ENCODE results near the gene PRR3. TPM values are rescaled to one million over a fixed set of nuclear protein-coding genes. Genes with fewer than 3 reads are reported as not detected.
A peak's percentile ranks its signal among the peaks of the same experiment; 100 is the strongest.

The PRR3 gene
- total RNA-seq, 1 experiment from 2014 or later: 13.1 TPM

DNA sequence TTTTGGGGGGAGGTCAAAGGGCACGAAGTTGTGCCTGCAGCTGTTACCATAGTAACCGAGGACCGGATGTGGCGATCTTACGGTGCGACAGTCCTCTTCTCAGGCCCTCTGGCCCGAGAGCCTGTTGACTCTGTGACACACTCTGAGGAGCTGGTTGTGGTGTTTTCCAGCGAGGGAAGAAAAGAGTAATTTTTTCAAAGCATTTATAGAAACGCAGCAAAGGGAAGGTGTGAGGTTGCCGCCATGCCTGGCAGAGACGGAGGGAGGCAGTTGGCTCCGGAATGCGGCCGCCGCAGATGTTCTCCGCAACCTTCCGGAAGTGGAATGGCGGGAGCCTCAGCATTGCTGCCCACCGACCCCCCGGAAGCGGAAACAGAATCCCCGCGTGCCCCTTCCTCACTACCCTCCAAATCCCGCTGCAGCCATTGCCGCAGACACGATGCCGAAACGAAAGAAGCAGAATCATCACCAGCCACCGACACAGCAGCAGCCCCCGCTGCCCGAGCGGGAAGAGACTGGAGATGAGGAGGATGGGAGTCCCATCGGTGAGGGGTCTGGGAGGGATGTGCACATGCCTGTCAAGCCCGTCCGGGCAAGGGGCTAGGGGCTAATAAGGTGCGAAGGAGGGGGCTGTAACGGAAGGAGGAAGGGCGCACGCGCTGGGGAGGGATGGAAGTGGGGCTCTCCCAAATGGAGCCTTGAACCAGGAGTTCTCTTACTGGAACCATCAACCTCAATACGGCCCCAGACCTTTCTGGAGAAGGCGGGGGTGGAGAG, at the start of gene PRR3 (continued):
- TF ChIP-seq, protein P1, sequence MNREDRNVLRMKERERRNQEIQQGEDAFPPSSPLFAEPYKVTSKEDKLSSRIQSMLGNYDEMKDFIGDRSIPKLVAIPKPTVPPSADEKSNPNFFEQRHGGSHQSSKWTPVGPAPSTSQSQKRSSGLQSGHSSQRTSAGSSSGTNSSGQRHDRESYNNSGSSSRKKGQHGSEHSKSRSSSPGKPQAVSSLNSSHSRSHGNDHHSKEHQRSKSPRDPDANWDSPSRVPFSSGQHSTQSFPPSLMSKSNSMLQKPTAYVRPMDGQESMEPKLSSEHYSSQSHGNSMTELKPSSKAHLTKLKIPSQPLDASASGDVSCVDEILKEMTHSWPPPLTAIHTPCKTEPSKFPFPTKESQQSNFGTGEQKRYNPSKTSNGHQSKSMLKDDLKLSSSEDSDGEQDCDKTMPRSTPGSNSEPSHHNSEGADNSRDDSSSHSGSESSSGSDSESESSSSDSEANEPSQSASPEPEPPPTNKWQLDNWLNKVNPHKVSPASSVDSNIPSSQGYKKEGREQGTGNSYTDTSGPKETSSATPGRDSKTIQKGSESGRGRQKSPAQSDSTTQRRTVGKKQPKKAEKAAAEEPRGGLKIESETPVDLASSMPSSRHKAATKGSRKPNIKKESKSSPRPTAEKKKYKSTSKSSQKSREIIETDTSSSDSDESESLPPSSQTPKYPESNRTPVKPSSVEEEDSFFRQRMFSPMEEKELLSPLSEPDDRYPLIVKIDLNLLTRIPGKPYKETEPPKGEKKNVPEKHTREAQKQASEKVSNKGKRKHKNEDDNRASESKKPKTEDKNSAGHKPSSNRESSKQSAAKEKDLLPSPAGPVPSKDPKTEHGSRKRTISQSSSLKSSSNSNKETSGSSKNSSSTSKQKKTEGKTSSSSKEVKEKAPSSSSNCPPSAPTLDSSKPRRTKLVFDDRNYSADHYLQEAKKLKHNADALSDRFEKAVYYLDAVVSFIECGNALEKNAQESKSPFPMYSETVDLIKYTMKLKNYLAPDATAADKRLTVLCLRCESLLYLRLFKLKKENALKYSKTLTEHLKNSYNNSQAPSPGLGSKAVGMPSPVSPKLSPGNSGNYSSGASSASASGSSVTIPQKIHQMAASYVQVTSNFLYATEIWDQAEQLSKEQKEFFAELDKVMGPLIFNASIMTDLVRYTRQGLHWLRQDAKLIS (CRISPR knock-in tag; IDR thresholded peaks at IDR 0.05; ENCODE audit: borderline replicate concordance): peak; percentile 47; the same call in 1 of the 2 replicates
- peak; percentile 89; the same call in 1 of the 2 replicates for TF ChIP-seq SMAD4 (CRISPR knock-in tag; IDR thresholded peaks at IDR 0.05)
- TF ChIP-seq NFE2L1 (CRISPR knock-in tag; IDR thresholded peaks at IDR 0.05): peak; percentile 96
- no peak for TF ChIP-seq OVOL2 (CRISPR knock-in tag; IDR thresholded peaks at IDR 0.05; ENCODE audit: borderline replicate concordance)
- TF ChIP-seq ZNF263 (CRISPR knock-in tag; IDR thresholded peaks at IDR 0.05; ENCODE audit: low read depth): no peak
- TF ChIP-seq, protein P2, sequence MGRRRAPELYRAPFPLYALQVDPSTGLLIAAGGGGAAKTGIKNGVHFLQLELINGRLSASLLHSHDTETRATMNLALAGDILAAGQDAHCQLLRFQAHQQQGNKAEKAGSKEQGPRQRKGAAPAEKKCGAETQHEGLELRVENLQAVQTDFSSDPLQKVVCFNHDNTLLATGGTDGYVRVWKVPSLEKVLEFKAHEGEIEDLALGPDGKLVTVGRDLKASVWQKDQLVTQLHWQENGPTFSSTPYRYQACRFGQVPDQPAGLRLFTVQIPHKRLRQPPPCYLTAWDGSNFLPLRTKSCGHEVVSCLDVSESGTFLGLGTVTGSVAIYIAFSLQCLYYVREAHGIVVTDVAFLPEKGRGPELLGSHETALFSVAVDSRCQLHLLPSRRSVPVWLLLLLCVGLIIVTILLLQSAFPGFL (CRISPR knock-in tag; IDR thresholded peaks at IDR 0.05; ENCODE audit: borderline replicate concordance): no peak
- TF ChIP-seq EMX1 (CRISPR knock-in tag; IDR thresholded peaks at IDR 0.05): no peak
- TF ChIP-seq, protein P3, sequence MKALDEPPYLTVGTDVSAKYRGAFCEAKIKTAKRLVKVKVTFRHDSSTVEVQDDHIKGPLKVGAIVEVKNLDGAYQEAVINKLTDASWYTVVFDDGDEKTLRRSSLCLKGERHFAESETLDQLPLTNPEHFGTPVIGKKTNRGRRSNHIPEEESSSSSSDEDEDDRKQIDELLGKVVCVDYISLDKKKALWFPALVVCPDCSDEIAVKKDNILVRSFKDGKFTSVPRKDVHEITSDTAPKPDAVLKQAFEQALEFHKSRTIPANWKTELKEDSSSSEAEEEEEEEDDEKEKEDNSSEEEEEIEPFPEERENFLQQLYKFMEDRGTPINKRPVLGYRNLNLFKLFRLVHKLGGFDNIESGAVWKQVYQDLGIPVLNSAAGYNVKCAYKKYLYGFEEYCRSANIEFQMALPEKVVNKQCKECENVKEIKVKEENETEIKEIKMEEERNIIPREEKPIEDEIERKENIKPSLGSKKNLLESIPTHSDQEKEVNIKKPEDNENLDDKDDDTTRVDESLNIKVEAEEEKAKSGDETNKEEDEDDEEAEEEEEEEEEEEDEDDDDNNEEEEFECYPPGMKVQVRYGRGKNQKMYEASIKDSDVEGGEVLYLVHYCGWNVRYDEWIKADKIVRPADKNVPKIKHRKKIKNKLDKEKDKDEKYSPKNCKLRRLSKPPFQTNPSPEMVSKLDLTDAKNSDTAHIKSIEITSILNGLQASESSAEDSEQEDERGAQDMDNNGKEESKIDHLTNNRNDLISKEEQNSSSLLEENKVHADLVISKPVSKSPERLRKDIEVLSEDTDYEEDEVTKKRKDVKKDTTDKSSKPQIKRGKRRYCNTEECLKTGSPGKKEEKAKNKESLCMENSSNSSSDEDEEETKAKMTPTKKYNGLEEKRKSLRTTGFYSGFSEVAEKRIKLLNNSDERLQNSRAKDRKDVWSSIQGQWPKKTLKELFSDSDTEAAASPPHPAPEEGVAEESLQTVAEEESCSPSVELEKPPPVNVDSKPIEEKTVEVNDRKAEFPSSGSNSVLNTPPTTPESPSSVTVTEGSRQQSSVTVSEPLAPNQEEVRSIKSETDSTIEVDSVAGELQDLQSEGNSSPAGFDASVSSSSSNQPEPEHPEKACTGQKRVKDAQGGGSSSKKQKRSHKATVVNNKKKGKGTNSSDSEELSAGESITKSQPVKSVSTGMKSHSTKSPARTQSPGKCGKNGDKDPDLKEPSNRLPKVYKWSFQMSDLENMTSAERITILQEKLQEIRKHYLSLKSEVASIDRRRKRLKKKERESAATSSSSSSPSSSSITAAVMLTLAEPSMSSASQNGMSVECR (CRISPR knock-in tag; IDR thresholded peaks at IDR 0.05; ENCODE audit: borderline replicate concordance): peak; percentile 94; the same call in 1 of the 2 replicates
- TF ChIP-seq, protein P4, sequence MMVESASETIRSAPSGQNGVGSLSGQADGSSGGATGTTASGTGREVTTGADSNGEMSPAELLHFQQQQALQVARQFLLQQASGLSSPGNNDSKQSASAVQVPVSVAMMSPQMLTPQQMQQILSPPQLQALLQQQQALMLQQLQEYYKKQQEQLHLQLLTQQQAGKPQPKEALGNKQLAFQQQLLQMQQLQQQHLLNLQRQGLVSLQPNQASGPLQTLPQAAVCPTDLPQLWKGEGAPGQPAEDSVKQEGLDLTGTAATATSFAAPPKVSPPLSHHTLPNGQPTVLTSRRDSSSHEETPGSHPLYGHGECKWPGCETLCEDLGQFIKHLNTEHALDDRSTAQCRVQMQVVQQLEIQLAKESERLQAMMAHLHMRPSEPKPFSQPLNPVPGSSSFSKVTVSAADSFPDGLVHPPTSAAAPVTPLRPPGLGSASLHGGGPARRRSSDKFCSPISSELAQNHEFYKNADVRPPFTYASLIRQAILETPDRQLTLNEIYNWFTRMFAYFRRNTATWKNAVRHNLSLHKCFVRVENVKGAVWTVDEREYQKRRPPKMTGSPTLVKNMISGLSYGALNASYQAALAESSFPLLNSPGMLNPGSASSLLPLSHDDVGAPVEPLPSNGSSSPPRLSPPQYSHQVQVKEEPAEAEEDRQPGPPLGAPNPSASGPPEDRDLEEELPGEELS (CRISPR knock-in tag; IDR thresholded peaks at IDR 0.05): peak; percentile 95
- peak; percentile 90 for TF ChIP-seq GABPB1 (CRISPR knock-in tag; IDR thresholded peaks at IDR 0.05)
- peak; percentile 76; the same call in 1 of the 2 replicates for TF ChIP-seq CREB1 (CRISPR knock-in tag; IDR thresholded peaks at IDR 0.05)
- peak; percentile 96 for TF ChIP-seq ETV6 (CRISPR knock-in tag; IDR thresholded peaks at IDR 0.05)
- TF ChIP-seq, protein P5, sequence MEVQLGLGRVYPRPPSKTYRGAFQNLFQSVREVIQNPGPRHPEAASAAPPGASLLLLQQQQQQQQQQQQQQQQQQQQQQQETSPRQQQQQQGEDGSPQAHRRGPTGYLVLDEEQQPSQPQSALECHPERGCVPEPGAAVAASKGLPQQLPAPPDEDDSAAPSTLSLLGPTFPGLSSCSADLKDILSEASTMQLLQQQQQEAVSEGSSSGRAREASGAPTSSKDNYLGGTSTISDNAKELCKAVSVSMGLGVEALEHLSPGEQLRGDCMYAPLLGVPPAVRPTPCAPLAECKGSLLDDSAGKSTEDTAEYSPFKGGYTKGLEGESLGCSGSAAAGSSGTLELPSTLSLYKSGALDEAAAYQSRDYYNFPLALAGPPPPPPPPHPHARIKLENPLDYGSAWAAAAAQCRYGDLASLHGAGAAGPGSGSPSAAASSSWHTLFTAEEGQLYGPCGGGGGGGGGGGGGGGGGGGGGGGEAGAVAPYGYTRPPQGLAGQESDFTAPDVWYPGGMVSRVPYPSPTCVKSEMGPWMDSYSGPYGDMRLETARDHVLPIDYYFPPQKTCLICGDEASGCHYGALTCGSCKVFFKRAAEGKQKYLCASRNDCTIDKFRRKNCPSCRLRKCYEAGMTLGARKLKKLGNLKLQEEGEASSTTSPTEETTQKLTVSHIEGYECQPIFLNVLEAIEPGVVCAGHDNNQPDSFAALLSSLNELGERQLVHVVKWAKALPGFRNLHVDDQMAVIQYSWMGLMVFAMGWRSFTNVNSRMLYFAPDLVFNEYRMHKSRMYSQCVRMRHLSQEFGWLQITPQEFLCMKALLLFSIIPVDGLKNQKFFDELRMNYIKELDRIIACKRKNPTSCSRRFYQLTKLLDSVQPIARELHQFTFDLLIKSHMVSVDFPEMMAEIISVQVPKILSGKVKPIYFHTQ (CRISPR knock-in tag; IDR thresholded peaks at IDR 0.05): no peak
- TF ChIP-seq, protein P6, sequence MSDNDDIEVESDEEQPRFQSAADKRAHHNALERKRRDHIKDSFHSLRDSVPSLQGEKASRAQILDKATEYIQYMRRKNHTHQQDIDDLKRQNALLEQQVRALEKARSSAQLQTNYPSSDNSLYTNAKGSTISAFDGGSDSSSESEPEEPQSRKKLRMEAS (CRISPR knock-in tag; IDR thresholded peaks at IDR 0.05): peak; percentile 99
- TF ChIP-seq, protein P7, sequence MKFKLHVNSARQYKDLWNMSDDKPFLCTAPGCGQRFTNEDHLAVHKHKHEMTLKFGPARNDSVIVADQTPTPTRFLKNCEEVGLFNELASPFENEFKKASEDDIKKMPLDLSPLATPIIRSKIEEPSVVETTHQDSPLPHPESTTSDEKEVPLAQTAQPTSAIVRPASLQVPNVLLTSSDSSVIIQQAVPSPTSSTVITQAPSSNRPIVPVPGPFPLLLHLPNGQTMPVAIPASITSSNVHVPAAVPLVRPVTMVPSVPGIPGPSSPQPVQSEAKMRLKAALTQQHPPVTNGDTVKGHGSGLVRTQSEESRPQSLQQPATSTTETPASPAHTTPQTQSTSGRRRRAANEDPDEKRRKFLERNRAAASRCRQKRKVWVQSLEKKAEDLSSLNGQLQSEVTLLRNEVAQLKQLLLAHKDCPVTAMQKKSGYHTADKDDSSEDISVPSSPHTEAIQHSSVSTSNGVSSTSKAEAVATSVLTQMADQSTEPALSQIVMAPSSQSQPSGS (CRISPR knock-in tag; IDR thresholded peaks at IDR 0.05; ENCODE audit: borderline replicate concordance, low read depth): peak; percentile 83
- TF ChIP-seq, protein P8, sequence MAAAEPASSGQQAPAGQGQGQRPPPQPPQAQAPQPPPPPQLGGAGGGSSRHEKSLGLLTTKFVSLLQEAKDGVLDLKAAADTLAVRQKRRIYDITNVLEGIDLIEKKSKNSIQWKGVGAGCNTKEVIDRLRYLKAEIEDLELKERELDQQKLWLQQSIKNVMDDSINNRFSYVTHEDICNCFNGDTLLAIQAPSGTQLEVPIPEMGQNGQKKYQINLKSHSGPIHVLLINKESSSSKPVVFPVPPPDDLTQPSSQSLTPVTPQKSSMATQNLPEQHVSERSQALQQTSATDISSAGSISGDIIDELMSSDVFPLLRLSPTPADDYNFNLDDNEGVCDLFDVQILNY (CRISPR knock-in tag; IDR thresholded peaks at IDR 0.05): peak; percentile 88; the same call in 1 of the 2 replicates
- peak; percentile 72; the same call in 1 of the 2 replicates for TF ChIP-seq SP1 (CRISPR knock-in tag; conservative IDR thresholded peaks at IDR 0.05)
- TF ChIP-seq FOXP1 (CRISPR knock-in tag; IDR thresholded peaks at IDR 0.05; ENCODE audit: borderline replicate concordance): peak; percentile 98
- TF ChIP-seq, protein P9, sequence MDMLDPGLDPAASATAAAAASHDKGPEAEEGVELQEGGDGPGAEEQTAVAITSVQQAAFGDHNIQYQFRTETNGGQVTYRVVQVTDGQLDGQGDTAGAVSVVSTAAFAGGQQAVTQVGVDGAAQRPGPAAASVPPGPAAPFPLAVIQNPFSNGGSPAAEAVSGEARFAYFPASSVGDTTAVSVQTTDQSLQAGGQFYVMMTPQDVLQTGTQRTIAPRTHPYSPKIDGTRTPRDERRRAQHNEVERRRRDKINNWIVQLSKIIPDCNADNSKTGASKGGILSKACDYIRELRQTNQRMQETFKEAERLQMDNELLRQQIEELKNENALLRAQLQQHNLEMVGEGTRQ (CRISPR knock-in tag; IDR thresholded peaks at IDR 0.05): peak; percentile 56
